H1 (cell line): Measurements from ENCODE around the gene TDRD1. TPM values are rescaled to one million over a fixed set of nuclear protein-coding genes. Genes with fewer than 3 reads are reported as not detected.

Source experiments
- CTCF ChIA-PET: fragments of 300-600 bp; sonication (Branson Sonifier 250); formaldehyde crosslinking; loops from one replicate; lab custom pipeline; 2021; ENCODE audit not compliant: partially characterized antibody; lab: Charles Lee
- POLR2A ChIA-PET: fragments of 300-600 bp; sonication (Branson Sonifier 250); formaldehyde crosslinking; loops from one replicate; lab custom pipeline; 2021; ENCODE audit warnings: inconsistent platforms; ENCODE audit not compliant: partially characterized antibody; lab: Charles Lee
- DNase-seq, 2 experiments: peaks; one replicate each; pipeline versions ENCODE4 v3.0.0 to v3.0.0-alpha.2; 2010 to 2022; ENCODE audit warnings: low spot score in 2 of 2, low read depth in 1 of 2, mixed read lengths in 1 of 2
- FAIRE-seq: peaks from 2 replicates; lab custom pipeline; 2011; peaks lifted over from hg19 to GRCh38; lab: Jason Lieb, UNC
- H2AFZ ChIP-seq: 2 replicates; pipeline ENCODE4 v1.8.1; 2012; ENCODE audit warnings: low read length, inconsistent platforms
- H2AK5ac ChIP-seq: 2 replicates; pipeline ENCODE4 v1.6.1; 2013; ENCODE audit warnings: low read depth, low read length
- H2BK120ac ChIP-seq: replicated peaks from 2 replicates; pipeline ENCODE3; 2013; ENCODE audit warnings: low read depth, low read length, inconsistent platforms
- H2BK12ac ChIP-seq: 2 replicates; pipeline ENCODE4 v1.6.1; 2013; ENCODE audit warnings: low read depth, low read length
- H2BK15ac ChIP-seq: 2 replicates; pipeline ENCODE4 v1.6.1; 2013; ENCODE audit warnings: low read length
- H2BK20ac ChIP-seq: 2 replicates; pipeline ENCODE4 v1.6.1; 2013; ENCODE audit warnings: low read length
- H2BK5ac ChIP-seq: 2 replicates; pipeline ENCODE4 v1.6.1; 2013; ENCODE audit warnings: low read depth, low read length
- H3K14ac ChIP-seq: 2 replicates; pipeline ENCODE4 v1.6.1; 2013; ENCODE audit warnings: inconsistent platforms; ENCODE audit not compliant: insufficient read length
- H3K18ac ChIP-seq: 2 replicates; pipeline ENCODE4 v1.6.1; 2013; ENCODE audit warnings: low read length; ENCODE audit errors: extremely low read depth
- H3K23ac ChIP-seq: 2 replicates; pipeline ENCODE4 v1.6.1; 2013; ENCODE audit warnings: inconsistent platforms; ENCODE audit not compliant: insufficient read length
- H3K23me2 ChIP-seq: 2 replicates; pipeline ENCODE4 v1.6.1; 2013; ENCODE audit warnings: low read depth, low read length
- H3K27ac ChIP-seq: 2 replicates; pipeline ENCODE4 v1.6.1; 2011; ENCODE audit warnings: low read depth, low read length, inconsistent platforms
- H3K27me3 ChIP-seq, 4 experiments: replicated peaks in 1 of 4; 1 replicate in 1 of 4; 2 replicates in 3 of 4; pipeline versions ENCODE4 v1.6.1 to v1.8.1; 2011 to 2013; ENCODE audit warnings: low read length in 3 of 4, mild to moderate bottlenecking in 3 of 4, inconsistent platforms in 2 of 4, mixed read lengths in 2 of 4, moderate library complexity in 1 of 4; ENCODE audit not compliant: control insufficient read depth in 3 of 4, insufficient read depth in 3 of 4; ENCODE audit errors: extremely low read depth in 1 of 4
- H3K36me3 ChIP-seq, 4 experiments: 2 replicates each; pipeline versions ENCODE4 v1.6.1 to v1.8.1; 2011 to 2013; ENCODE audit warnings: mild to moderate bottlenecking in 4 of 4, low read length in 3 of 4, moderate library complexity in 2 of 4, control low read depth in 1 of 4, inconsistent platforms in 1 of 4; ENCODE audit not compliant: insufficient read depth in 4 of 4, control insufficient read depth in 2 of 4
- H3K4ac ChIP-seq: replicated peaks from 2 replicates; pipeline ENCODE3; 2013; ENCODE audit warnings: low read length, low read depth, mixed read lengths, inconsistent platforms; ENCODE audit not compliant: insufficient read length
- H3K4me1 ChIP-seq, 4 experiments: replicated peaks in 1 of 4; 1 replicate in 1 of 4; 2 replicates in 3 of 4; pipeline versions ENCODE4 v1.6.1 to v1.8.1; 2011 to 2013; ENCODE audit warnings: low read length in 3 of 4, inconsistent platforms in 2 of 4, mixed read lengths in 1 of 4; ENCODE audit not compliant: insufficient read depth in 4 of 4, control insufficient read depth in 3 of 4
- H3K4me2 ChIP-seq, 2 experiments: 2 replicates each; pipeline versions ENCODE4 v1.6.1 to v1.8.1; 2011 to 2013; ENCODE audit warnings: low read depth in 2 of 2, low read length in 2 of 2, control low read depth in 1 of 2, inconsistent platforms in 1 of 2, mild to moderate bottlenecking in 1 of 2; ENCODE audit not compliant: insufficient read depth in 1 of 2
- H3K4me3 ChIP-seq, 4 experiments: fragments of 200-600, 300-600 bp in 1 of 4; sonication (generic), shearing (Covaris generic), sonication (Bioruptor Twin) in 1 of 4; 2 replicates each; pipeline versions ENCODE4 v1.5.1 to v1.8.1; 2011 to 2016; ENCODE audit warnings: low read length in 4 of 4, low read depth in 3 of 4, control low read depth in 2 of 4, inconsistent platforms in 2 of 4, mild to moderate bottlenecking in 2 of 4, mixed read lengths in 1 of 4, moderate library complexity in 1 of 4; ENCODE audit not compliant: insufficient read depth in 2 of 4; ENCODE audit errors: extremely low read depth in 1 of 4
- H3K56ac ChIP-seq: replicated peaks from 2 replicates; pipeline ENCODE3; 2013; ENCODE audit warnings: low read depth, mild to moderate bottlenecking, mixed read lengths, low read length, inconsistent platforms; ENCODE audit not compliant: insufficient read length
- H3K79me1 ChIP-seq: 2 replicates; pipeline ENCODE4 v1.6.1; 2013; ENCODE audit warnings: low read depth, low read length, control low read depth
- H3K79me2 ChIP-seq, 2 experiments: 2 replicates each; pipeline versions ENCODE4 v1.6.1 to v1.8.1; 2012 to 2013; ENCODE audit warnings: low read length in 2 of 2, mild to moderate bottlenecking in 2 of 2, inconsistent platforms in 1 of 2; ENCODE audit not compliant: insufficient read depth in 2 of 2, control insufficient read depth in 1 of 2
- H3K9ac ChIP-seq, 4 experiments: replicated peaks in 1 of 4; 1 replicate in 1 of 4; 2 replicates in 3 of 4; pipeline versions ENCODE4 v1.6.1 to v1.8.1; 2011 to 2013; ENCODE audit warnings: low read depth in 3 of 4, low read length in 3 of 4, control low read depth in 2 of 4, mild to moderate bottlenecking in 2 of 4, moderate library complexity in 2 of 4, inconsistent platforms in 1 of 4; ENCODE audit errors: extremely low read depth in 1 of 4
- H3K9me3 ChIP-seq, 2 experiments: 2 replicates each; pipeline versions ENCODE4 v1.6.1 to v1.8.1; 2012 to 2013; ENCODE audit warnings: mild to moderate bottlenecking in 2 of 2, moderate library complexity in 2 of 2, control low read depth in 1 of 2, inconsistent platforms in 1 of 2, low read depth in 1 of 2, low read length in 1 of 2, mixed read lengths in 1 of 2; ENCODE audit not compliant: insufficient read depth in 2 of 2
- H4K20me1 ChIP-seq, 2 experiments: replicated peaks in 1 of 2; 2 replicates each; pipeline versions ENCODE3 to v1.8.1; 2011 to 2013; ENCODE audit warnings: inconsistent platforms in 2 of 2, low read length in 2 of 2, mild to moderate bottlenecking in 1 of 2; ENCODE audit not compliant: insufficient read depth in 2 of 2, control insufficient read depth in 1 of 2
- H4K5ac ChIP-seq: 2 replicates; pipeline ENCODE4 v1.6.1; 2013; ENCODE audit warnings: low read length, low read depth, mixed read lengths, inconsistent platforms; ENCODE audit not compliant: insufficient read length
- H4K8ac ChIP-seq: 2 replicates; pipeline ENCODE4 v1.8.0; 2013; ENCODE audit warnings: mild to moderate bottlenecking, moderate library complexity, low read length, inconsistent platforms; ENCODE audit not compliant: insufficient read depth; ENCODE audit errors: extremely low read depth
- H4K91ac ChIP-seq: replicated peaks from 2 replicates; pipeline ENCODE3; 2013; ENCODE audit warnings: low read length, mixed read lengths, inconsistent platforms; ENCODE audit not compliant: insufficient read length
- ATF3 ChIP-seq: IDR thresholded peaks from 2 replicates; pipeline ENCODE4 v1.6.1; 2011; ENCODE audit warnings: low read depth, mild to moderate bottlenecking, low read length; ENCODE audit not compliant: insufficient read depth
- BACH1 ChIP-seq: IDR thresholded peaks from 2 replicates; pipeline ENCODE4 v1.6.1; 2012; ENCODE audit warnings: low read length, improper control_type of control experiment
- CBX5 ChIP-seq: fragments of 300-800, 300-1000 bp; sonication (generic); IDR thresholded peaks from 2 replicates; pipeline ENCODE4 v1.7.1; 2016; ENCODE audit warnings: antibody characterized with exemption, low read length, low read depth
- E2F6 ChIP-seq: IDR thresholded peaks from 2 replicates; pipeline ENCODE4 v1.6.1; 2012; ENCODE audit warnings: inconsistent platforms
- GTF2F1 ChIP-seq: IDR thresholded peaks from 2 replicates; pipeline ENCODE4 v1.6.1; 2012; ENCODE audit warnings: low read depth, low read length, improper control_type of control experiment, borderline replicate concordance
- JUND ChIP-seq: IDR thresholded peaks from 2 replicates; pipeline ENCODE4 v1.6.1; 2011; ENCODE audit warnings: mild to moderate bottlenecking, improper control_type of control experiment, low read length
- TBP ChIP-seq: IDR thresholded peaks from 2 replicates; pipeline ENCODE4 v1.6.1; 2011; ENCODE audit warnings: low read depth, low read length, improper control_type of control experiment
- TEAD4 ChIP-seq: IDR thresholded peaks from 2 replicates; pipeline ENCODE4 v1.6.1; 2012; ENCODE audit warnings: low read depth, low read length, inconsistent platforms, mixed read lengths
- WGBS, 2 experiments: shearing (Covaris generic) in 1 of 2; methylation state at CpG; one replicate each; pipeline versions ENCODE4 v1.1.6 to v1.1.7; 2013 to 2015; ENCODE audit warnings: low lambda C conversion rate in 2 of 2, mixed read lengths in 2 of 2, inconsistent platforms in 1 of 2, low coverage in 1 of 2, missing lambda C conversion rate in 1 of 2; ENCODE audit not compliant: insufficient replicate concordance in 2 of 2, insufficient coverage in 1 of 2, insufficient read length in 1 of 2; ENCODE audit errors: extremely low coverage in 1 of 2, missing lambda C conversion rate in 1 of 2; 5-methylcytosine and 5-hydroxymethylcytosine counted together
- polyA plus RNA-seq, 7 experiments: library from polyadenylated mRNA; depleted of rRNA in 3 of 7; stranded (reverse) in 5 of 7; unstranded in 2 of 7; fragments of >200 nt in 5 of 7; fragments of 200-250 nt in 2 of 7; gene quantifications; 1 replicate in 5 of 7; 2 replicates in 1 of 7; 4 replicates in 1 of 7; pipeline versions ENCODE4 v1.2.1 to v1.2.3, GENCODE V29; 2011 to 2013; ENCODE audit warnings: missing spikeins in 2 of 7, mixed read lengths in 2 of 7
- total RNA-seq: library from RNA; stranded (reverse); fragmentation: NEBNext Ultra II Directional; extraction: Animal tissue kit (Norgen Biotek cat#: 25700); gene quantifications from 2 replicates; pipeline ENCODE4 v1.2.1, GENCODE V29; 2021

The TDRD1 gene
- total and polyA plus RNA-seq, 2 of the 8 experiments (the other 6 are each of a cell fraction or from before 2014, with no cell fraction given), result 0.02 to 0.71 TPM

DNA sequence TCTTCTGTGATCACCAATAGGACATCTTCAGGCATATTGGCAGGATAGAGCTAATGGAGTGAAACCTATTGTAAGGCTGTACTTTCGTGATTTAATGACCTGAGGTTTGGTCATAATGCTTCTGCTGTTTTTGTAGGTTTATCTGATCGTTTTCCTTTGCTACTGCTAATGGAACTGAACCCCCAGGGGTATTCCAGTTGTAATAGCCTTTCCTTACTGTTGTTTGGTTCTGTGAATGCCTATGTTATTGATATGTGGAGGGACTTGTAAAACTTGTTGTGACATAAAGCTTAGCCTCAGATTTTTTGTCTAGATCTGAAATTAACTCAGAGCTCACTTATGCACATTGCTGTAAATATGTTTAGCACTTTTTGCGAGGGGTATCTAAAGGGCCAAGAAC, 49.0 kb downstream of the TDRD1 start:
- Histone ChIP-seq H3K23me2 (no peaks in the 10 kb centered on the region), H3K4me1 (no peaks in the 10 kb centered on the region), H3K4me3 (no peak overlapping the region), H2AK5ac (no peak overlapping the region), H2BK5ac (no peak overlapping the region), H3K27ac (no peak overlapping the region), H2BK120ac (no peak overlapping the region), H2AFZ (no peak overlapping the region), H4K5ac (no peak overlapping the region), H2BK12ac (no peak overlapping the region), H3K79me1 (no peaks in the 10 kb centered on the region), H2BK20ac (no peak overlapping the region), H4K20me1 (no peaks in the 10 kb centered on the region), H3K36me3 (no peaks in the 10 kb centered on the region), H4K8ac (no peak overlapping the region), H3K4me2 (no peak overlapping the region), H4K91ac (no peak overlapping the region), H3K9me3 (no peaks in the 10 kb centered on the region), H2BK15ac (no peak overlapping the region), H3K79me2 (no peaks in the 10 kb centered on the region), H3K4ac (no peak overlapping the region), H3K9ac (no peak overlapping the region), H3K18ac (no peak overlapping the region), H3K27me3 (no peaks in the 10 kb centered on the region), H3K56ac (no peak overlapping the region), H3K23ac (no peak overlapping the region), H3K14ac (no peak overlapping the region)
- FAIRE-seq (no peak), DNase-seq (no peak)
- WGBS, 2 experiments, result 91% methylated on average over 3 of the region's 3 CpGs; no CpG with 5 or more reads in 1 of the 2 experiments
- ChIA-PET CTCF (no interaction called here), POLR2A (no interaction called here)
- TF ChIP-seq ATF3 (no peak), CBX5 (no peak), TBP (no peak), E2F6 (no peak), BACH1 (no peak), TEAD4 (no peak), JUND (no peak), GTF2F1 (no peak)
